Measurements from ENCODE around the gene PLB1.
A peak's percentile ranks its signal among the peaks of the same experiment; 100 is the strongest.

Gene PLB1

DNA sequence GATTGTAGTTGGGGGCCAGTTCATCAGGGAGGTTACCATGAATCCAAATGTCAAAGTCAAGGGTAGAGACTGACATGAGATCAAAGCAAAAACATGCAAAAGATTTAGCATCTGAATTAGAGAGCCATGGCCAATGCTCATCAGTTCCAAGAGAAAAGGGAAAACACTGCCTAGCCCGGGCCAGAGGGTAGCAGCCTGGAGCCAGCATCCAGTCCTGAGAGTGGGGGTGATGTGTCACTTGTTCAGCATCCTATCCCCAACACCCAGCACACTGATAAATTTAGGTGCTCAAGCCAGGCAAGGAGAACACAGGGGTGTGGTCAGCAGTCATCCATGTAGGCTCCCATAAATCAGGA, 178.8 kb downstream of the PLB1 start:
- DNase-seq: no peak

DNA sequence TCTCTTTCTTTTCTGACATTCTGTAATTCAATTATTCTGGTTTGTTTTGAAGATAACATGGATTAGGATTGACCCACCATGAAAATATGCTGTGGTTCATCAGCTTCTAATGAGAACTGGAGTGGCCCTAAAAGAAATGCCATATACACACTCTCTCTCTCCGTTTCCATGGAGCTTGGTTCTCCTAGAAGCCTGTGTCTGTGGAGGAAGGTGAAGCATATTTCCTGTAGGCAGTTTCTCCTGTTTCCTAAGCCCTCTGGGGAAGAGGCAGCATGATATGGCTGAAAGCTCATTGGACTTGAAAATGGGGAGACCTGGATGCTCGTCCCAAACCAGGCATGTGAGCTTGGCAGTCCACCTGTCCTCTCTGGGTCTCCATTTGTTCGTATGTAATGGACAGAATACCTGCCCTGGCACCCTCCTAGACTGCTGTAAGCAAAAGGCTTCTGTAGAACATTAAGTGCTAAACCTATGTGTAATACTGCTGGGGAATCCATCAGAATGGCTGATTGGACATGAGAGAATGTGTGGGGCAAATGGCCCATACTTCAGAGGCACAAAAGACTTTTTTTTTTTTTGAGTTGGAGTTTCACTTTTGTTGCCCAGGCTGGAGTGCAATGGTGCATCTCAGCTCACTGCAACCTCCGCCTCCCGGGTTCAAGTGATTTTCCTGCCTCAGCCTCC, 180.4 kb downstream of the PLB1 start:
- no peak for DNase-seq

DNA sequence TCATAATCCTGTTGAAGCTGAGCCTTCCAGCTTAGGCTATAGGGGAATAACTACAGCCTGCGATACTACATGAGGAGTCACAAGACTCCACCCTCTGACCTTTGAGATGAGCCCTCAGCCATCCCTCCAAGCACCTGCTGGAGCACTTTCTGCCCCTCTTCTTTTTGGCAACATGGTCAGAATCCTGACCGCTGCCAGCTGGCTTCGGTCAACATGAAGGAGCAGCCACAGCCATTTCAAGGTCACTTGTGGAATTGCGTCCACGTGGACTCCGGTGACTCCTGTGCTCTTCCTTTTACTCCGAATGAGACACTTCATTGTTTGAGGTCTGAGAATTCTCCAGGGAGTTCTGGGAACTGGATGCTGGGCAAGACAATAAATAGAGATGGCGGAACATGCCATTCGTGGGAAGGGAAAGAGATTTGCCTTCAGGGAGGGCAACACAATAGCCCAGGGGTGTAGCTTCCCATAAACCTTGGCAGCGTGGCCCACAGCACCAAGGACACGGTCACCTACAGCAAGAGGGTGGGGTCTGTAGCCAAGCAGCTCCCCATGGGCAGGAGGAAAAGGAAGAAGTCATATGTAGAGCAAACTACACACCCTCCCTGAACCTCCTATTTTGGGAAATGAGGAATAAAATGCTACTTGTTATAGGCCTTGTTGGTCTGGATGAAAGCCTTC, 182.5 kb downstream of the PLB1 start:
- DNase-seq: no peak

DNA sequence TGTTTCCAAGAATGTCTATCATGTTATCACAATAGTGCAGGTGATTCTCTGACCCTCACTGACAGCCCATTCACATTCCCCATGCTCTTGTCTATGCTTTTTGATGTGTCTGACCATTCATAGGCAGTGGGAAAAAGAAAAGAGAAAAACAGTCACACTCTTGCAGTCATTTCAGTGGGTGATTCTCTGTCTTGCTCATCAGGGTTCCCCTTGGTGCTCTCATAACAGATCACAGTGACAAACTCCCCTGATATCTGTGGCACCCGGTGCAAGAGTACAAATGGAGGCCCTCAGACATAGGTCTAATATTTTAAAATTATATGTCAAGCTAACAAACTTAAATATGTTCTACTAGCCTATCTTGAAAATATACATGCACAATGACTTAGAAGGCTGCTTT, 183.1 kb downstream of the PLB1 start:
- DNase-seq: no peak

DNA sequence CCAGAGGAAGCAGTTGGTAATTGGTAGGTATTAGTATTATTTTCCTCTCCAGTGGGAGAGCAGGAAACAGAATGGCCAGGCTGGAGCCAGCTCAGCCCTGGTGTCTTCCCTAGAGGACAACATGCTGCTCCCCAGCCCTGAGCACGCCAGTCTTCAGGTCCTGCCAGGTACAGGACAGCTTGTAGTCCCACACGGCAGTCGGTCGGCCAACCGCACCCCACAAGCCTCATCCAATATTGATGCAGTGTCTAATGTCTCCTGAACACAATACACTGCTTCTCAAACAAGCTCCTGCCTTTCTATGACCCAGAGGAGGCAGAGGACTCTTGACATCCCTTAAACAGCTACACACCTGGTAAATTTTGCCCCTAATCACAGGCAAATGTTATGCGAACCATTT, 184.8 kb downstream of the PLB1 start:
- no peak for DNase-seq

DNA sequence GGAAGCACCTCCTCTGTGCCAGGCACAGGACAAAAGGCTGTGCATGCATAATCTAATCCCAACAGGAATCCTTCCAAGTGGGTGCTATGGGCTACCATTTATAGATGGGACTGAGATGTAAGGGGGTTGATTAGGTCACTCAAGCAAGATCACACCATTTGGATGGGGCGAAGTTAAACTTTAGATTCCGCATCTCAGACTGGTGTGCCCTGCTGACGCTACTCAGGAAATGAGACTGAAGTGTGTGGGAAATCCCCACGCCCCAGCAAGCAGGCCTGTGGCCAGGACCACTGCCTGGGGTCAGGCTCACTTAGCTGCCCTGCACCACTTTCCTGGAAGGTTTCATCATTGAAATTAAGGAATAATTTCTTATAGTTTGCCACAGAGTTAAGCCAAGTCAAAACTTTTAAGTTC, 185.3 kb downstream of the PLB1 start:
- no peak for DNase-seq

DNA sequence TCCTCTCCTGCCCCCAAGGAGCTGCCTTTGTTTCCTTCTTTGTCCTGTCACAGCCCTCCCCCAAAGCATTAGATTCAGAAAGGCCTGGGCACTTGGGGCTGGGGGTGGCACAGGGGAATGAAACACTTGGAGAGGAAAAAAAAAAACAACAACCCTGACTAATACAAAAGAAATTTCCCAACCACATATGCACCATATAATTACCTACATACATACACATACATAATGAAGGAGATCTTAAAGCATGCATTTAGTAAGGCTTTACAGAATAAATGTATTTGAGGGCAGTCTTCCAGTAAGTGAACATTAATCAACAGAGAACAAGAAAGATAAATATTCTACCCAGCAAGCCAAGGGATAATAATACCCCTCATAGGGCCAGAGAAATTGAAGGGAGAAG, 185.7 kb downstream of the PLB1 start:
- no peak for DNase-seq

DNA sequence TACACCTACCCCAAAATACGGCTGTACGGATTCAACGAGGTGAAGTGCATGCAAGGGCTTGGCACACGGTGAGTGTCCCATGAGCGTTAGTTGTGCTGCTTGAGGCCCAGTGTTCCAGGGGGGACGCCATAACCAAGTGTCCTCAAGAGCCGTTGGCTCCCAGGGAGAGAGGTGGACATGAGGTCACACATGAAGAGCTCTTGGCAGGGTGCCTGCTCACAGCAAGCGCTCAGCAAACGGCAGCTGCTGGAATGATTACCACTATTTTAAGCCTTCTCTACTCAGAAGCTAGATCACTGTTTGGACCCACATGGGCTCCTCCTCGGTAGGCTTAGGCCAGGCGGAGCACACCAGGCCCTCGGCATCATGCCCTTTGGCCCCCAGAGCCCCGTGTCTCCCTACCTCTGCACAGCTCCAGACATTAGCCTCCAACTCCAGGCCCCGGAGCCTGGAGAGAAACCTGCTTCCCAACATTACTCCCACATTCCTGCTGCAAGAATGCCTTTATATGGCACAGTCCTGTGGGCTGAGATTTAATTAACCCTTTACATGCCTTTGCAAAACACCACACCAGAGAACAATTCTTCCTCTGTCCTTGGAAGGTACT, 187.3 kb downstream of the PLB1 start:
- peak; percentile 10 for DNase-seq

DNA sequence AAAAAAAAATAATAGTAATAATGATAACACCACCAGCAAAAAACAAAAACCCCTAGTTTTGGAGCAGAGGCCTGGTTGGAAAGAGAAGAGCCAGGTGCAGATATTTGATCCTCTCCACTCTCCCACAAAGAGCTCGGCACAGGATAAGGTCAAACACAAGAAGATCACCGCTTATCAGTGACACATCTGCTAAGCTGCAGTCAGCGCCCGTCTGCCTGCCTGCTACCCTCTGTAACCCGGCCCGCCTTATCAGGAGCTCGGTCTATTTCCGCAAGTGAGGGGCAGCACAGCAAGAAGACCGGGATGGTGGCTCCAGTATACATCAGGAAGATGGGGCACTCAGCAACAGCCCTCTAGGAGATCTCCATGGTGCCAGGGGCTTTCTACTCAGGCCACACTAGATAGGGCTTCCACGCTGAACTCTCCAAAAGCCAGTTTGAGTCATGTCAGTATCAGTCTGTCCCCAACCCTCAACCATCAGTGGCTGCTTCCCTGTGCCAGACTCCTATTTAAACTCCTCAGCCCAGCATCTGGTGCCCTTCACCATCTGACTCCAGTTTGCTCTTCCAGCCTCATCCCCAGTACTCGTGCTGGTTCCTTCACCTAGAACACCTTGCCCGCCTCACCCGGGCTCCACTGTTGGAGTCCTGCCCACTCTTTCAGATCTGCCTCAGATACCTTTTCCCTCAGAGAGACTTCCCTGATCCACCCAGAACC, 188.4 kb downstream of the PLB1 start:
- no peak for DNase-seq

DNA sequence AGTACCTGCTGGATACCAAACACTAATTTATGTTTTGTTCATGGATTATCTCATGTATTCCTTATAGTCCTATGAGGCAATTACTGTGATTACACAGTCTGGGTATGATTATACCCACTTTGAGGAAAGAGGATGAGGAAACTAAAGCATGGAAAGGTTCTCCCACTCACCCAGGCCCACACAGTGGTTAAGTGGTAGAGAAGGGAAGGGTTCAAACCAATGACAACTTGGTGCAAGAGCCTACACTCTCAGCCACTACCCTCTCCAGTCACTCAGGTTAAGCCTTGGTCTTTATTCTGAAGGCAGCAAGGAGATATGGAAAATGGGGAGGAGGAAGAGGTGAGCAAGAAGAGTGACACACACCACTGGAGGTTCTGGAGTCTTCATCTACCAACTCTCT, 191.3 kb downstream of the PLB1 start:
- DNase-seq: no peak

DNA sequence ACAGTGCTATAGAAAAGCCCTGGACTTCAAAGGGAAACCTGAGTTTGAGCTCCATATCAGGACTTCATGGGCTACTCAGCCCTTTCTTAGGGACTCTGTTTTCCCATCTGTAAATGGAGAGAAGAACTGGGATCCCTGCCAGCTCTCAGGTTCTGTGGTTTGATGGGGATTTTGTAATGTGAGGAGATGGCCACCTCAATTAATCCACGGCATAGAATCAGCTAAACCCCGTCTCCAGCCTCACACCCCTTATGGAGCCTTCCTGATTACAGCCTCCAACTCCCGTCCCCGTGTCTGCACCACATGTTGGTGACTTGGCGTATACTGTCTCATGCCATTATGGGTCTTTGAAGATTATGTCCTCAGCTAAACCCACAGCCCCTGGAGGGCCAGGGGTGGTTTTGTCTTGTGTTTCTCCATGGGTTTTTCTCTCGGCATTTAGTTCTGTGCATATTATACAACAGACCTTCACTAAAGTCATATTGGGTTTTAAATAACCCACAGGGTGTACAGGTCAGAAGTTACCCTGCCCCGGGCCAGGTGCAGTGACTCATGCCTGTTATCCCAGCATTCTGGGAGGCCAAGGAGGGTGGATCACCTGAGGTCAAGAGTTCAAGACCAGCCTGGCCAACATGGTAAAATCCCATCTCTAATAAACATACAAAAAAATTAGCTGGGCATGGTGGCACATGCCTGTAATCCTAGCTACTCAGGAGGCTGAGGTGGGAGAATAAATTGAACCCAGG, 192.0 kb downstream of the PLB1 start:
- DNase-seq: no peak

DNA sequence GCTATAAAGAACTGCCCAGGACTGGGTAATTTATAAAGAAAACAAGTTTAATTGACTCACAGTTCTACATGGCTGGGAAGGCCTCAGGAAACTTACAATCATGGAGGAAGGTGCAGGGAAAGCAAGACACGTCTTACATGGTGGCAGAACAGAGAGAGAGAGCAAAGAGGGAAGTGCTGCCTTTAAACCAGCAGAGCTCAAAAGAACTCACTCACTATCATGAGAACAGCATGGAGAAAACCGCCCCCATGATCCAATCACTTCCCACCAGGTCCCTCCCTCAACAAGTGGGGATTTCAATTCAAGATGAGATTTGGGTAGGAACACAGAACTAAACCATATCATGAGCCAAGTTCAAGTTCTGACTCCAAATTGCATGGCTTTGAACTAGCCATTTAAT, 193.0 kb downstream of the PLB1 start:
- no peak for DNase-seq

DNA sequence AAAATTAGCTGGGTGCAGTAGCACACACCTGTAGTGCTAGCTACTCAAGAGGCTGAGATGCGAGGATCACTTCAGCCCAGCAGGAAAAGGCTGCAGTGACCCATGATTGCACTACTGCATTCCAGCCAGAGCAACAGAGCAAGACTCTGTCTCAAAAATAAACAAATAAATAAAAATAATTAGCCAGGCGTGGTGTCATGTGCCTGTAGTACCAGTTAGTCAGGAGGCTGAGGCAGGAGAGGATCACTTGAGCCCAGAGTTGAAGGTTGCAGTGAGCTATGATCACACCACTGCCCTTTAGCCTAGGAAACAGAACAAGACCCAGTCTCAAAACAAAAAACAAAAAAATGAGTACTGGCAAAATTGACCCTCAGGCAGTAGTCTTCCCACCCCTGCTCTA, 193.9 kb downstream of the PLB1 start:
- DNase-seq: no peak

DNA sequence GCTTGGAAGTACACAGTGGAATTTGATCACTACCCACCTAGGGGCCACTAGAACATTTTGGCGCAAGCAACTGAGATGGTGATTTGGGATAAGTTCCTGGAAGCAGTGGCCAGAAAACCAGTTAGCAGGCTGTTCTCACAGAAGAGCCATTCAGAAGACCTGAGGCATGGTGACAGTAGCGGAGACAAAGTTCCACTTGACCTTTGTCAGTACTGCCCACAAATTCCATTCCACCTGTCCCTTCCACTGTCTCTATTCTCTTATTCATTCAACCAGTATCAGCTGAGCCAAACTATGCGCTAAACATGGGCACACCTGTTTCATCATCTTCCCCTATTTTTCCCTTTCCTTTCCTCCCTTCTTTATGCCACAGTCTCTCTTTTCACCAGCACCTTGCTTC, 196.6 kb downstream of the PLB1 start:
- DNase-seq: no peak

DNA sequence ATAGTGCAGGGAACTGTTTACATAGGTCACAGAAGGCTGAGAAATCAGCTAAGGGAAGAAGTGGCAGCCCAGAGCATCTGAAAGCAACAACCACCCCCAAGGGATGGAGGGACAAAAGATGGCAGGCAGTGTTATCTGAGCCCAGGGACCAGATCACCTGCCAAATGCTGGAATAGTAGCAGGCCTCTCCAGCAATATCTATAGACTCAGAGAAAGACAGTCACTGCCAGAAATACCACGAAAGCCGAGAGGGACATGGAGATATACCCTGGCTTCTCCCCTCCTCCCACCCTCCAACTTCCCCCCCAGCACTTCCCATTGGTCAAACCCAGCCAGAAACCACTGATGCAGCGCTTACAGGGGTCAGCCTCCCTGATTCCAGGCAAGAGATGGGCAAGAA, 197.4 kb downstream of the PLB1 start:
- DNase-seq: no peak
